ENCODE results near the gene C22orf31.

Gene C22orf31

DNA sequence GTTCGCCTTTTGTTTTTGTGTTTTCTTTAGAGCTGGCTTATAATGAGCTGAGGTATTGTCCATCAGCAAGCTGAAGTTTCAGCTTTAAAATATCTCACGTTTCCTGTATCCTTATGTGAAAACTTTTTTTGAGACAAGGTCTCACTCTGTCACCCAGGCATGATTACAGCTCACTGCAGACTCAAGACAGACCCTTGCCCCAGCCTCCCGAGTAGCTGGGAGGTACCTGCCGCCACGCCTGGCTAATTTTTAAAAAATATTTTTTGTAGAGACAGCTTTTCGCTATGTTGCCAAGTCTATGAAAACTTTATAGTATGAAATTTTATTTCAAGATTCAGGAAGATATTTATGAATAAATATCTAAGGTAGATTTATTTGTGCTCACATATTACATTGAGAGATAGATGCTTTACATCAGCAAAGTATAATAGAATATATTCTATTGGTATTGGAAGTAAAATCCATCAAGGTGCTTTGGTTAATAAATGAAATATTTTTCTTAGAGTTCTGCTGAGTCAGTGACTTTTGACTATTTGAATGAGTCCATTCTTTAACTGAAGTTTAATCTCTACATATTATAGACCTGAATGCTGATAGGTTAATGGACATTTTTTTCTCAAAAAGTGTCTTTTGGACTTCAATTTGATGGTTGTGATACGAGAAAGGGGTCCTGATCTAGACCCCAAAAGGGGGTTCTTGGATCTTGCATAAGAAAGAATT lies 21.4 kb upstream of the C22orf31 start:
- DNase-seq (ENCODE audit: low read depth), result no peak
- H3K4me3 ChIP-seq (ENCODE audit: low read depth, low read length), result no peak overlapping the region

- no peak overlapping the region for H3K4me3 ChIP-seq (ENCODE audit: low read depth, low read length)
These were observed 20.0 kb upstream of the C22orf31 start for GRCh38 chr22:29081517-29082236.

DNA sequence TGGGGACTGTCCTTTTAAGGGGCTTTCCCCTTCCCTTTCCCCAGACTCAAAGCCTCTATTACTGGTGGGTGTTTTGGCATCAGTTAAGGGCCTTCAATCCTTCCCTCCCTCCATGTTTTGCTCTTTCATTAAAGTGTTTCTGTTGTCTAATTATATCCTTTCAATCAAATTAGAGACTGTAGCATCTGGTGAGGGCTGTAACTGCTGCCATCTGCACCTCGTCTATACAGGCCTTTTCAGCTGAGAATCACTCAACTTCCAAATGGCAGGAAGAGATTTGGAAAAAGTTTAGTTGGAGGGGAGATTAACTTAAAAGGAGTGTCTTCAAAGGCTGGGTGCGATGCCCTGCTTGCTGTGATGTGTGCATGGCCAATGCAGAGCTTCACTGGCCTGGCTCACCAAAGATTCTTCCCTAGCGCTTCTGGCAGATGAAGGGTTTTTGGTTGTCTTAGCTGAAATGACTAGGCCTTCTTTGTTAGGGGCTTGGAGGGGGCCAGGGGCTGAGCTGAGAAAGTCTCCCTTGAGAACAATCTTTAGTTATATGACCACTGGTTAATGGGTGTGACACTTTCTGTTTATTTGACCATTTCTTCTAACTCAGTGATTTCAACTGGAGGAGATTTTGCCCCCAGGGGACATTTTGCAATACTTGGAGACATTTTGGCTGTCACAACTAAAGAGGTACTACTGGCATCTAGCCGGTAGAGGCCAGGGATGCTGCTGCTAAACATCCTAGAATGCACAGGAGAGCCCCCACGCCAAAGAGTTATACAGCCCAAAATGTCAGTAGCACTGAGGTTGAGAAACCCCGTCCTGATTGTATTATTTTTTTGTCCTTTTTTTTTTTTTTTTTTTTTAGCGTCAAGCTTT lies 18.7 kb upstream of the C22orf31 start:
- no peak for DNase-seq (ENCODE audit: low read depth)

More at GRCh38 chr22:29081517-29082236, 20.0 kb upstream of the C22orf31 start:
- DNase-seq (ENCODE audit: low read depth), result no peak

DNA sequence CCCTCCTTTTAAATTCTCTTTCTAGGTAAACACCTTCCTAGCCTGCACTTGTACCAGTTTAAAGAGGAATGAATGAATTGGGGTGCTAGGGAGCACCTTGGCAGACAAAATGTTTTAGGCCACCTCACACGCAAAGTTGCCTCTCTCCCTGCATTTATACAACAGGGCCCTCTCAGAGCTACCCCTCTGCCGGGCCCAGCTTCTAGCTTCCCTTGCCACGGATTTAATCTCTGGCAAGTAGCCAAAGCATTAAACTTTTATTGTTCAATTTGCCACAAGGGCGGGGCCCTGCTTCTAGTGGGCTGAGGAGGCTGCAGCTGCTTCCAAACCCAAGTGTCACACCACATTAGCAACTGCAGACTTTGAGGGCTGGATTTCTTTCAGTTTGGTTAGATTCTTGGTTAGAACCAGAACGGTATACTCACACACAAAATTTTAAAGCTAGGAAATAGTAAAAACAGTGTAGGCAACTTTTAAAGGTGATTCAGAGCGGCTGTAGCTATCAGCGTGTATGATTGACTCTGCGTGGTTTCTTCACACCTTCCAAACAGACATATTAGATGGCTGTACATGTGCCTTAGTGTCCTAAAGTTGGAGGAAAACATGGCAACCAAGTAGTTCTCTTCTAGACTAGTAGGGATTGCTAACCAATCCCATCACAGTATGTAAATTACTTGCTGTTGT lies 17.7 kb upstream of the C22orf31 start:
- DNase-seq (ENCODE audit: low read depth), result no peak

More for the DNA sequence above, 18.7 kb upstream of the C22orf31 start:
- no peak overlapping the region for H3K4me3 ChIP-seq (ENCODE audit: low read depth, low read length)

DNA sequence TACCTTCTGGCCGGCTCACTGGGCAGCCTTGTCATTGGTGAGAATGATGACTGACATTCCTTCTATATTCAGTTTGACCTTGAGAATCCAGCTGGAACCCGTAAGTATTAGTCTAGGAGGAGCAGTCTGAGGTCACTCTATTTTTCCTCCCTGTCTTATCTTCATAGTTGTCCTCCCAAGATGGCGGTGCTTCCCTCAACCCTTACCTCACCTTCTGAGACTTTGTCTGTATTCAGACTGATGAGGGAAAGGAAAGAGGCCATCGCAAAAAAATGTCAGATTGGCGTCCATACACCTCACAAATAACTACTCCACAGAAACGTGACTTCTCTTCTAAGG lies 17.2 kb upstream of the C22orf31 start:
- no peak for DNase-seq (ENCODE audit: low read depth)
- no peak overlapping the region for H3K4me3 ChIP-seq (ENCODE audit: low read depth, low read length)

More for the DNA sequence above, 17.7 kb upstream of the C22orf31 start:
- no peak overlapping the region for H3K4me3 ChIP-seq (ENCODE audit: low read depth, low read length)

DNA sequence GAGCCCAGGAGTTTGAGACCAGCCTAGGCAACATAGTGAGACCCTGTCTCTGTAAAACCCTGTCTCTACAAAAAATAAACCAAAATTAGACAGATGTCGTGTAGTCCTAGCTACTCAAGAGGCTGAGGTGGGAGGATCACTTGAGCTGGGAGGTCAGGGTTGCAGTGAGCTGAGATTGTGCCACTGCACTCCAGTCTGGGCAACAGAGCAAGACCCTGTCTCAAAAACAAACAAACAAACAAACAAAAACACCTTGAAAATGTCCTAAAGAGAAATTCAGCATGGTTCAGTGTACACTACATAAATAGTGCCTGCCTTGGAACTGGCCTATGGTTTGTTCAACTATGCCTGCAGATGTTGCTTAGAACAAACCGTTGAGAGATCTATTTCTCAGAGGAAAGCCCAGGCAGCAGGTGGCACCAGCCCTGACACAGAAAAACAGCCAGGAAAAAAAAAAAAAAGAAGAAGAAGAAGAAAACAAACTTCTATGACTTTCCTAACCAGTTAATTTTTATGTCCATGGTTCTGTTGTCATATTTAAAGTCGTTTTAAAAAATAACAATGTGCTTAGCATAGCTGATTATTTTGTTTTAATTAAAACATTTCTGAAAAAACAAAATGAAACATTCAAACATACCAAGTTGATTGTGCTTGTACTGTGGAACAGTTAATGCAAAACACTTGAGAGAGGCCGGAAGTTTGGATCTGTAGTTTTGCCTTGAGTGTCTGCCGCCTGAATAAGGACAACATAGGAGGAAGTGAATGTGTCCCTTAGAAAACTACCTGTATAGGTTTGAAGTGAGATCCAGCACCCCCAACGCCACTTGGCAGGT lies 16.6 kb upstream of the C22orf31 start:
- H3K4me3 ChIP-seq (ENCODE audit: low read depth, low read length), result no peak overlapping the region
- DNase-seq (ENCODE audit: low read depth), result no peak

DNA sequence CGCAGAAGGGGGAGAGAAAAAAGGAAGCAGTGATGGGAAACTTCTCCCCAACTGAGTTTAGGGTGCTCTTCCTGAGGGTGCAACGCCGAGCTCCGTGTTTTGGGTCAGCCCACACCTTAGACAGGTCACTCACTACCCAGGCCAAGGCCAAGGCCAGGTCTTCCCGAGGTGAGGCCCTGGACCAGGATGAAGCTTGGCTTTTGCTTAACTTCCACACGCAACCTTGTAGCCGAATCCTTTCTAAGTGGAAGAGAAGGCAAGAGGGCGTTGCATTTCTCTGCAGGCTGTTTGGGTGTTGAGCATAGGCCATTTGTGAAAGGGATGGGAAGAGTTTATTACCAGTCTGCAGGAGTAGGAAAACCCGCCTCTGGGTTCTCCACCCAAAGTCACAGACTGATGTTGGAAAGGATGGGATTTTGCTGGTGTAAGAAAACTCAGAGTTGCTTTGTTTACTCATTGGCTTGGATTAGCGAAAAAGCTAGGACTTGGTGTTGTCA lies 12.7 kb upstream of the C22orf31 start:
- DNase-seq (ENCODE audit: low read depth), result no peak
- peak overlapping the region; percentile 68 for H3K4me3 ChIP-seq (ENCODE audit: low read depth, low read length)

DNA sequence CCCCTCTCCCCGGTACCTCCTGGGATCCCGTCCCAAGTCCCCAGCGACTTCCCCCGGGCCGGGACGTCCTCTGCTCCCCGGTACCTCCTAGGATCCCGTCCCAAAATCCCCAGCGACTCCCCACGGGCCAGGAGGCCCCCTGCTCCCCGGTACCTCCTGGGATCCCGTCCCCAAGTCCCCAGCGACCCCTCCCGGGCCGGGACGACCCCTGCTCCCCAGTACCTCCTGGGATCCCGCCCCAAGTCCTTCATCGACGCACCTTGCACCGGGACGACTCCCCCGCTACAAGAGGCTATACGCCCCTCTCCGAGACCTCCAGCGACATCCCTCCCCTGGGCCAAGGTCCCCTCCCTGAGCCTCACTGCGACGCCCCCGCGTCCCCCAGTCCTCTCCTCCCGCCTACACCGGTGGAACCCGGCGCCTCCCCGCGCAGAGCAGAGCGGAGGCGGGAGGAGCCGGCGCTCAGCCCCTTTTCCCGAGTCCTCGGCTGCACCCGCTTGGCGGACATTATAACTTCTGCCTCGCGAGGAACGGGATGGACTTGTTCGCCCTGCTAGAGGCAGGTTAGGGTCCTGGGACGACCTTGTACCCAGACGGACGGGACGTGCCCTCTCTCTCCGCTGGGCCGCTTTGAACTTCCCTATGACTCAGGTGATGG lies 12.1 kb upstream of the C22orf31 start:
- peak overlapping the region; percentile 68 for H3K4me3 ChIP-seq (ENCODE audit: low read depth, low read length)
- DNase-seq (ENCODE audit: low read depth), result no peak

GRCh38 chr22:29072979-29073617 lies 11.5 kb upstream of the C22orf31 start, which contains the start of gene KREMEN1:
TSS of gene KREMEN1 (plus strand) at chr22:29073035. CDS start at chr22:29073131, 96 bp downstream.
- H3K4me3 ChIP-seq (ENCODE audit: low read depth, low read length), result peak within 1 kb of the TSS; percentile 68
- no peak for DNase-seq (ENCODE audit: low read depth)

- no peak for DNase-seq (ENCODE audit: low read depth)
- H3K4me3 ChIP-seq (ENCODE audit: low read depth, low read length), result peak overlapping the region; percentile 53
These were observed 10.8 kb upstream of the C22orf31 start for GRCh38 chr22:29072193-29072978.

GRCh38 chr22:29071261-29072045 lies 9.8 kb upstream of the C22orf31 start:
- no peak for DNase-seq (ENCODE audit: low read depth)
- peak overlapping the region; percentile 37 for H3K4me3 ChIP-seq (ENCODE audit: low read depth, low read length)

- DNase-seq (ENCODE audit: low read depth), result no peak
- no peak overlapping the region for H3K4me3 ChIP-seq (ENCODE audit: low read depth, low read length)
These were observed 8.9 kb upstream of the C22orf31 start for GRCh38 chr22:29070490-29070889.

- DNase-seq (ENCODE audit: low read depth), result no peak
- H3K4me3 ChIP-seq (ENCODE audit: low read depth, low read length), result no peak overlapping the region
These were observed 7.8 kb upstream of the C22orf31 start for GRCh38 chr22:29069463-29069862.

- no peak overlapping the region for H3K4me3 ChIP-seq (ENCODE audit: low read depth, low read length)
- DNase-seq (ENCODE audit: low read depth), result no peak
These were observed 4.0 kb upstream of the C22orf31 start for GRCh38 chr22:29065468-29066190.

DNA sequence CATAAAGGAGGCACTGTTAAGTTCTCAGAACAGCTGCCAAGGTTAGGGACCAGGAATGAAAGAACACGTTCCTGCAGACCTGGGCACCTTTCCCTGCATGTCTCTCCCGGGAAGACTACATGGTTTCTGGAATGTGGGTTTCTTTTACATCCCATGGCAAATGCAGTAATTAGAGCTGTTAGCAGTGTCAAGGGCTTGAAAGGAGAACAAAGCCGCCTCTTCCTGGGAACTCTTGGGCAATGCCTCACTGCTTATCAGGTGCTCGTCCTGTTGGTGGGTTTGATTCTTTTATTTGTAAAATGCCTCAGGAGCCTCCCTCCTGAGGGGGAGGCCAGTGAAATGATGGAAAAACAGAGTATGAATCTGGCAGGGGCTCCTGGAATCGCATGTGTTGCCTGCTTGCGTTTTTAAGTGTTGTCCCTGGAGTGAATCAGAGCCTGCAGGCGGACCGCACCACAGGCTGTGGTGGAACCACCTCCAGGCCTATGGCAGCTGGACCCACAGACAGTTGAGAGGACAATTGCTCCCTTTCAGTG lies 723 bp upstream of the C22orf31 start:
- no peak overlapping the region for H3K4me3 ChIP-seq (ENCODE audit: low read depth, low read length)
- DNase-seq (ENCODE audit: low read depth), result no peak
